PC-3 (cell line): ENCODE data around the gene RAB37.

Experiments used
- CTCF ChIP-seq: fragments of 300-600 bp; sonication (generic); conservative IDR thresholded peaks from 2 replicates; pipeline ENCODE4 v1.5.1; 2017; ENCODE audit warnings: antibody characterized with exemption, low read depth, mild to moderate bottlenecking, low read length
- EZH2 ChIP-seq: fragments of 300-600 bp; sonication (generic); IDR thresholded peaks from one replicate; pipeline ENCODE4 v1.6.1; 2017; ENCODE audit warnings: antibody characterized with exemption, mild to moderate bottlenecking, low read length; ENCODE audit not compliant: unreplicated experiment
- EZH2phosphoT487 ChIP-seq: fragments of 300-600 bp; sonication (generic); IDR thresholded peaks from 2 replicates; pipeline ENCODE4 v1.6.1; 2018; ENCODE audit warnings: mild to moderate bottlenecking, antibody characterized with exemption, low read length, borderline replicate concordance

GRCh38 chr17:74796211-74796610 lies 59.2 kb downstream of the RAB37 start:
- TF ChIP-seq CTCF: no peak
- no peak for TF ChIP-seq EZH2phosphoT487
- no peak for TF ChIP-seq EZH2
